ENCODE results near the gene TP53.

DNA sequence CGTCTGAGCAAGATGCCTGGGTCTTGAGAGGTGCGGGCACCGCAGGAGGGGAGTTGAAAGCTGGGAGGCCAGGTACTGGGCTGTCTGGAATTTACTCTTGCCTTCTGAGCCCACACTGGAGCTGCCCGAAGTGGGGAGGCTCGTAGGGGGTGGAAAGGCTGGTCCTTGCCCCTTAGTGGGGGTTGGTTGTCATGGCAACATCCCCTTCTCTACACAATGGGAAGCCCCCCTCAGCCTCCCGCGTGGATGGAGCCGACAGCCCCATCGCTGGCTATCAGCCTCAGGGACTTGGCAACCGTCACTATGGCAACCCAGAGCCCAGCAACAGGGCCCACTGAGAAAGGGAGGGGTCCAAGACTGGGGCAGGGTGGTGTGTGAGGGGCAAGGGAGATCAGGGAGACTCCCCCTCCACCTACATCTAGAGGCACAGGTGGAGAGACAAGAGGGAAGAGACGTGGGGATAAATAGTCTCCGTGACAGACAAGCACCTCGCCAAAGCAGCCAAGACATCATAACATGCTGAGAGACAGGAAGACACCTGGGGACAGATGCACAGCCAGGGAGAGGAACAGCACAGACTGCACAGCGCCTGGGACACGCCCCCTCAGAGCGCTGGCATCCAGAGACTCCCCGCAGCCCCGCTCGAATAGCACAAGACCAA is 25.0 kb upstream of the TP53 start:
- TF ChIP-seq CHD2 (IDR thresholded peaks at IDR 0.05; ENCODE audit: low read length, partially characterized antibody), result no peak
- TF ChIP-seq, protein P1, sequence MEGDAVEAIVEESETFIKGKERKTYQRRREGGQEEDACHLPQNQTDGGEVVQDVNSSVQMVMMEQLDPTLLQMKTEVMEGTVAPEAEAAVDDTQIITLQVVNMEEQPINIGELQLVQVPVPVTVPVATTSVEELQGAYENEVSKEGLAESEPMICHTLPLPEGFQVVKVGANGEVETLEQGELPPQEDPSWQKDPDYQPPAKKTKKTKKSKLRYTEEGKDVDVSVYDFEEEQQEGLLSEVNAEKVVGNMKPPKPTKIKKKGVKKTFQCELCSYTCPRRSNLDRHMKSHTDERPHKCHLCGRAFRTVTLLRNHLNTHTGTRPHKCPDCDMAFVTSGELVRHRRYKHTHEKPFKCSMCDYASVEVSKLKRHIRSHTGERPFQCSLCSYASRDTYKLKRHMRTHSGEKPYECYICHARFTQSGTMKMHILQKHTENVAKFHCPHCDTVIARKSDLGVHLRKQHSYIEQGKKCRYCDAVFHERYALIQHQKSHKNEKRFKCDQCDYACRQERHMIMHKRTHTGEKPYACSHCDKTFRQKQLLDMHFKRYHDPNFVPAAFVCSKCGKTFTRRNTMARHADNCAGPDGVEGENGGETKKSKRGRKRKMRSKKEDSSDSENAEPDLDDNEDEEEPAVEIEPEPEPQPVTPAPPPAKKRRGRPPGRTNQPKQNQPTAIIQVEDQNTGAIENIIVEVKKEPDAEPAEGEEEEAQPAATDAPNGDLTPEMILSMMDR (IDR thresholded peaks at IDR 0.05), result no peak
- no peak for TF ChIP-seq EZH2phosphoT487 (IDR thresholded peaks at IDR 0.05; ENCODE audit: borderline replicate concordance, low read depth)
- TF ChIP-seq MAX (IDR thresholded peaks at IDR 0.05; ENCODE audit: low read depth), result no peak
- TF ChIP-seq RXRA (IDR thresholded peaks at IDR 0.05; ENCODE audit: borderline replicate concordance, low read depth), result no peak
- no peak for TF ChIP-seq EP300 (IDR thresholded peaks at IDR 0.05; ENCODE audit: borderline replicate concordance in 1 of 2, low read depth in 1 of 2, low read length in 1 of 2)
- no peak for TF ChIP-seq REST (IDR thresholded peaks at IDR 0.05; ENCODE audit: low read depth, low read length)

Data from SK-N-SH (cell line).